GM19239 (cell line): ENCODE data around the gene KRTAP10-2.
"Not testable (repeated sequence)": the region's sequence is repeated elsewhere in the genome, so short reads cannot be mapped to it uniquely, and the experiment has no call there.

Experiments used
- DNase-seq: peaks from one replicate; pipeline ENCODE4 v3.0.0; 2011; ENCODE audit warnings: low spot score; ENCODE audit not compliant: insufficient read length
- FAIRE-seq: peaks from 2 replicates; lab custom pipeline; 2011; peaks lifted over from hg19 to GRCh38; lab: Jason Lieb, UNC

The KRTAP10-2 gene

GRCh38 chr21:44583800-44584147 lies 32.5 kb upstream of the KRTAP10-2 start:
- DNase-seq (no peak), FAIRE-seq (no peak)

GRCh38 chr21:44583089-44583799 lies 31.9 kb upstream of the KRTAP10-2 start:
- FAIRE-seq = no peak
- DNase-seq = no peak

- FAIRE-seq = no peak
- DNase-seq = no peak
These were observed 30.8 kb upstream of the KRTAP10-2 start for GRCh38 chr21:44582055-44582454.

GRCh38 chr21:44581158-44581557 lies 29.9 kb upstream of the KRTAP10-2 start:
- no peak for DNase-seq
- no peak for FAIRE-seq

- not testable (repeated sequence) for DNase-seq, FAIRE-seq
These were observed 29.0 kb upstream of the KRTAP10-2 start, which contains the start of gene KRTAP10-5 for GRCh38 chr21:44580231-44580821. Gene KRTAP10-5 (minus strand): TSS chr21:44580604. CDS start chr21:44580578, 26 bp downstream.

GRCh38 chr21:44579833-44580144 lies 28.5 kb upstream of the KRTAP10-2 start:
- FAIRE-seq (no peak), DNase-seq (no peak)

GRCh38 chr21:44579056-44579832 lies 27.9 kb upstream of the KRTAP10-2 start:
- DNase-seq (no peak), FAIRE-seq (no peak)

GRCh38 chr21:44578371-44579055 lies 27.2 kb upstream of the KRTAP10-2 start:
- FAIRE-seq = no peak

GRCh38 chr21:44576025-44576420 lies 24.7 kb upstream of the KRTAP10-2 start:
- no peak for DNase-seq
- FAIRE-seq = no peak

More at GRCh38 chr21:44578371-44579055, 27.2 kb upstream of the KRTAP10-2 start:
- no peak for DNase-seq

- FAIRE-seq (no peak), DNase-seq (no peak)
These were observed 24.2 kb upstream of the KRTAP10-2 start for GRCh38 chr21:44575307-44576024.

GRCh38 chr21:44574457-44575306 lies 23.4 kb upstream of the KRTAP10-2 start:
- DNase-seq (no peak), FAIRE-seq (no peak)

- not testable (repeated sequence) for FAIRE-seq, DNase-seq
These were observed 22.5 kb upstream of the KRTAP10-2 start, which contains the start of gene KRTAP10-4 for GRCh38 chr21:44573630-44574456. Gene KRTAP10-4 (plus strand): TSS chr21:44573729. CDS start chr21:44573759, 30 bp downstream.

GRCh38 chr21:44572959-44573583 lies 21.8 kb upstream of the KRTAP10-2 start:
- FAIRE-seq (no peak), DNase-seq (no peak)

- no peak for DNase-seq
- FAIRE-seq = no peak
These were observed 20.8 kb upstream of the KRTAP10-2 start for GRCh38 chr21:44571844-44572782.

- FAIRE-seq (no peak), DNase-seq (no peak)
These were observed 20.0 kb upstream of the KRTAP10-2 start for GRCh38 chr21:44571296-44571695.

- no peak for DNase-seq
- no peak for FAIRE-seq
These were observed 18.7 kb upstream of the KRTAP10-2 start for GRCh38 chr21:44569861-44570517.
